Stimulated activated CD4-positive, alpha-beta T cell treated with anti-CD3 and anti-CD28 coated beads, Interleukin-15, amount 100 ng/mL, for 1 hour (primary cell): ENCODE data around the gene WFDC9.
"Not testable (repeated sequence)": the region's sequence is repeated elsewhere in the genome, so short reads cannot be mapped to it uniquely, and the experiment has no call there.

Source experiments
- DNase-seq, 2 donors: peaks; one replicate each; pipeline ENCODE4 v3.0.0-alpha.2; 2020; ENCODE audit warnings: low read depth in 1 of 2, low spot score in 1 of 2

WFDC9 gene

DNA sequence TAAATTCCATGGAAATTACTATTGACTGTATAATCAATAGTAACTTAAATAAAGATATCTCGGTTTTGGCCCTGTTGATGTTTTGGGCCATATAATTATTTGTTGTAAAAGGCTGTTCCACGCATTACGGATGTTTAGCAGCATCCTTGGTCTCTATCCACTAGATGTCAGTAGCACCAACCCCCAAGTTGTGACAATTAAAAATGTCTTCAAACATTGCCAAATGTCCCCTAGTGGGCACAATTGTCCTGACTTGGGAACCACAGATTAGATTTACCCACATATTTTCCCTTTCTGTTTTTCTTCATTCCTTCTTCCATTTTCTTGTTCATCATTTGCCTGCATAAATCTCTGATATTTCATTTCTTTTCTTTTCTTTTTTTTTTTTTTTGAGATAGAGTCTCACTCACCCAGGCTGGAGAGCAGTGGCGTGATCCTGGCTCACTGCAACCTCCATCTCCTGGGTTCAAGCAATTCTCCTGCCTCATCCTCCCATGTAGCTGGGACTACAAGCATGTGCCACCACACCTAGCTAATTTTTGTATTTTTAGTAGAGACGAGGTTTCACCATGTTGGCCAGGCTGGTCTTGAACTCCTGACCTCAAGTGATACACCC, 38.4 kb downstream of the WFDC9 start:
- DNase-seq, result no peak

GRCh38 chr20:45589725-45590124, 41.4 kb downstream of the WFDC9 start:
- no peak for DNase-seq

- DNase-seq, result no peak
Measured at GRCh38 chr20:45588800-45589199, 42.3 kb downstream of the WFDC9 start.

GRCh38 chr20:45585986-45586385, 45.1 kb downstream of the WFDC9 start:
- DNase-seq, result not testable (repeated sequence)

DNA sequence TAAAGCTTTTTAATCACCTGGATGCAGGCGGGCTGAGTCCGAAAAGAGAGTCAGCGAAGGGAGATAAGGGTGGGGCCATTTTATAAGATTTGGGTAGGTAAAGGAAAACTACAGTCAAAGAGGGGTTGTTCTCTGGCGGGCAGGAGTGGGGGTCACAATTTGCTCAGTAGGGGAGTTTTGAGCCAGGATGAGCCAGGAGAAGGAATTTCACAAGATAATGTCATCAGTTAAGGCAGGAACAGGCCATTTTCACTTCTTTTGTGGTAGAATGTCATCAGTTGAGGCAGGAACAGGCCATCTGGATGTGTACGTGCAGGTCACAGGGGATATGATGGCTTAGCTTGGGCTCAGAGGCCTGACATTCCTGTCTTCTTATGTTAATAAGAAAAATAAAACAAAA, 46.8 kb downstream of the WFDC9 start:
- not testable (repeated sequence) for DNase-seq

- DNase-seq, result no peak
Measured at GRCh38 chr20:45583502-45583901, 47.6 kb downstream of the WFDC9 start.

GRCh38 chr20:45581702-45582101, 49.4 kb downstream of the WFDC9 start:
- DNase-seq, result no peak

DNA sequence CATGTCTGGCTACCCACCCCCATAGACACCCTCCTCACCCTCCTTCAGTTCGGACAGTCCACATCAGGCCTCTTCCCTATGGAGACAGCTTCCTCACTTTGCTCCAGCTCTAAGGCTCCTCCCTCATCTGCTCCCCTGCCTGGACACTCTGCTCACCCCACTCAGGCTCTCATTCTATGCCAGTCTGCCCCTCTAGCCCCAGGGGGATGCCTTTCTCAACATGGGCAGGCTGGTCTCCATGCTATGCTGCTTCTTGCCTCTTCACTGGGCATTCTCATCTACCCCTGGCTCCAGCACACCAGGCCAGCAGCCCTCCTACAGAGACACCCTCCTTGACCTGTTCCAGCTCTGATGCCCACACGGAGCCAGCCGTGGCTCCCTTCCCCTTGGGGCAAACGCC, 51.9 kb downstream of the WFDC9 start, which contains the start of gene WFDC8:
TSS of gene WFDC8 (minus strand) at position 101 of the 400 bp plus-strand sequence. CDS start at position 64, 37 bp downstream.
- no peak for DNase-seq

- DNase-seq, result no peak
Measured at GRCh38 chr20:45578231-45578630, 52.9 kb downstream of the WFDC9 start.

DNA sequence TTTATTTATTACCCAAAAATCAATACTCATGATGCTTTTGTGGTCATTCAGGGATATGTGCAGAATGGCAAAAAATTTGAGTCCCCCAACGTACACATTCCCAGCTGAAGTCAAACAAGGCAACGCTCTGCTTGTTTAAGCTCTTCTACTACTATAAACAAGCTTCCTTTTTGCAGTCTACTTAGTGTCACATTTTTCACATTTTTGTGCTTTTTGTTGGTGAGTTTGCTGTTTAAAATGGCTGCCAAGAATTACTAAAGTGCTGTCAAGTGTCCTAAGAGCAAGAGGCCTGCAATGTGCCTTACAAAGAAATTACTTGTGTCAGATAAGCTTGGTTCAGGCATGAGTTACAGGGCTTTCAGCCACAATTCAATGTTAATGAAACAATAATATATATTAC, 54.1 kb downstream of the WFDC9 start:
- DNase-seq, result no peak

- DNase-seq, result no peak
Measured at GRCh38 chr20:45575931-45576330, 55.2 kb downstream of the WFDC9 start.

DNA sequence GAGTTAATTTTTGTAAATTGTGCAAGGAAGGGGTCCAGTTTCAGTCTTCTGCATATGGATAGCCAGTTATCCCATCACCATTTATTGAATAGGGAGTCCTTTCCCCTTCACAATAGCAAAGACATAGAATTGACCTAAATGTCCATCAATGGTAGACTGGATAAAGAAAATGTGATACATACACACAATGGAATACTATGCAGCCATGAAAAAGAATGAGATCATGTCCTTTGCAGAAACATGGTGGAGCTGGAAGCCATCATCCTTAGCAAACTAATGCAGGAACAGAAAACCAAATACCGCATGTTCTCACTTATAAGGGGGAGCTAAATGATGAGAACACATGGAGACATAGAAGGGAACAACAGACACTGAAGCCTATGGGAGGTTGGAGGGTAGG, 61.4 kb downstream of the WFDC9 start:
- DNase-seq, result not testable (repeated sequence)

DNA sequence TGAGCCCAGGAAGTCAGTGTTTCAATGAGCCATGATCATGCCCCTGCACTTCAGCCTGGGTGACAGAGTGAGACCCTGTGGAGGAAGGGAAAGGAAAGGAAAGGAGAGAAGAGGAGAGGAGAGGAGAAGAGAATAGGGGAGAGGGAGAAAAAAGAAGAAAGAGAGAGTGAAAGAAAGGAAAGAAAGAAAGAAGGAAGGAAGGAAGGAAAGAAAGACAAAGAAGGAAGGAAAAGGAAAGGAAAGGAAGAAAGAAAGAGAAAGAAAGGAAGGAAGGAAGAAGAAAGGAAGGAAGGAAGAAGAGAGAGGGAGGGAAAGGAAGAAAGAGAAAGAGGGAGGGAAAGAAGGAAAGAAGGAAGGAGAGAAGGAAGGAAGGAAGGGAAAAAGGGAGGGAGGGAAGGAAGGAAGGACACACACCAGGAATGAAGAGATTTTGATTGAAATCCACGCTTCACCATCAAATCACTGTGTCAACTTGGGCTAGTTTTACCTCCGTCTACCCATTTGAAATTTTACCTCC, 66.3 kb downstream of the WFDC9 start:
- no peak for DNase-seq
